ENCODE measurements around the gene EXOSC5. TPM values are rescaled to one million over a fixed set of nuclear protein-coding genes. Genes with fewer than 3 reads are reported as not detected.
"Not testable (repeated sequence)": the region's sequence is repeated elsewhere in the genome, so short reads cannot be mapped to it uniquely, and the experiment has no call there.

The EXOSC5 gene
- total RNA-seq, 3 donors from 2014 or later = 12.5 to 16.4 (median 13.3) TPM

- Histone ChIP-seq H3K9me3 (no peaks in the 10 kb centered on the region), H3K4me1 (ENCODE audit: low read depth) (no peaks in the 10 kb centered on the region), H3K36me3 (ENCODE audit: low read depth) (no peaks in the 10 kb centered on the region), H3K4me3 (no peak overlapping the region)
- intact Hi-C loops (cut with DNase I, micrococcal nuclease) = no loop called here
- TF ChIP-seq CTCF (IDR thresholded peaks at IDR 0.05) = no peak
- ATAC-seq (peak; percentile 11), DNase-seq (no peak)
These were observed 20.2 kb downstream of the EXOSC5 start for GRCh38 chr19:41376998-41377365.

- H3K4me3 ChIP-seq = peak within 1 kb of the TSS; percentile 21
- intact Hi-C loops (cut with DNase I, micrococcal nuclease) = no loop called here
- peak; percentile 48 to 54 (median 51) for DNase-seq
- TF ChIP-seq CTCF (IDR thresholded peaks at IDR 0.05) = no peak
- H3K4me1 ChIP-seq (ENCODE audit: low read depth) = no peaks in the 10 kb centered on the region
- H3K36me3 ChIP-seq (ENCODE audit: low read depth) = no peaks in the 10 kb centered on the region
- ATAC-seq = peak; percentile 59
- no peaks in the 10 kb centered on the region for H3K9me3 ChIP-seq
These were observed 20.7 kb downstream of the EXOSC5 start, which contains the start of gene TMEM91 for GRCh38 chr19:41376241-41376997. TMEM91 (plus strand) TSS chr19:41376533; CDS start chr19:41378310, 1,777 bp downstream.

GRCh38 chr19:41373993-41374392 is 23.2 kb downstream of the EXOSC5 start:
- no peak for TF ChIP-seq CTCF (IDR thresholded peaks at IDR 0.05)
- no peaks in the 10 kb centered on the region for H3K9me3 ChIP-seq
- ATAC-seq (peak; percentile 70), DNase-seq (peak; percentile 75 to 81 (median 75))
- intact Hi-C loops (cut with DNase I, micrococcal nuclease) = no loop called here
- no peaks in the 10 kb centered on the region for H3K36me3 ChIP-seq (ENCODE audit: low read depth)
- H3K4me3 ChIP-seq = no peak overlapping the region
- no peaks in the 10 kb centered on the region for H3K4me1 ChIP-seq (ENCODE audit: low read depth)

- no peak for TF ChIP-seq CTCF (IDR thresholded peaks at IDR 0.05)
- Histone ChIP-seq H3K4me3 (no peak overlapping the region), H3K9me3 (no peaks in the 10 kb centered on the region), H3K4me1 (ENCODE audit: low read depth) (peaks cover 6% of the 10 kb centered on the region), H3K36me3 (ENCODE audit: low read depth) (no peaks in the 10 kb centered on the region)
- no peak for ATAC-seq
- intact Hi-C loops (cut with DNase I, micrococcal nuclease) = no loop called here
- DNase-seq = no peak
These were observed 24.7 kb downstream of the EXOSC5 start for GRCh38 chr19:41372501-41372900.

- intact Hi-C loops (cut with DNase I, micrococcal nuclease) = no loop called here
- Histone ChIP-seq H3K36me3 (ENCODE audit: low read depth) (no peaks in the 10 kb centered on the region), H3K9me3 (no peaks in the 10 kb centered on the region), H3K4me1 (ENCODE audit: low read depth) (peaks cover 6% of the 10 kb centered on the region), H3K4me3 (no peak overlapping the region)
- no peak for TF ChIP-seq CTCF (IDR thresholded peaks at IDR 0.05)
- ATAC-seq = no peak
- no peak for DNase-seq
These were observed 25.6 kb downstream of the EXOSC5 start for GRCh38 chr19:41371541-41371940.

- ATAC-seq; intact Hi-C loops (cut with DNase I, micrococcal nuclease); H3K4me3 ChIP-seq; H3K36me3 ChIP-seq (ENCODE audit: low read depth); H3K4me1 ChIP-seq (ENCODE audit: low read depth); H3K9me3 ChIP-seq; DNase-seq: not testable (repeated sequence)
These were observed 26.0 kb downstream of the EXOSC5 start for GRCh38 chr19:41371119-41371518.

Measured in mucosa of descending colon (tissue), 3 donors.